ENCODE data around the gene MAP1B.

MAP1B gene

GRCh38 chr5:72156946-72157624 lies 49.8 kb downstream of the MAP1B start:
- TF ChIP-seq, protein P1, sequence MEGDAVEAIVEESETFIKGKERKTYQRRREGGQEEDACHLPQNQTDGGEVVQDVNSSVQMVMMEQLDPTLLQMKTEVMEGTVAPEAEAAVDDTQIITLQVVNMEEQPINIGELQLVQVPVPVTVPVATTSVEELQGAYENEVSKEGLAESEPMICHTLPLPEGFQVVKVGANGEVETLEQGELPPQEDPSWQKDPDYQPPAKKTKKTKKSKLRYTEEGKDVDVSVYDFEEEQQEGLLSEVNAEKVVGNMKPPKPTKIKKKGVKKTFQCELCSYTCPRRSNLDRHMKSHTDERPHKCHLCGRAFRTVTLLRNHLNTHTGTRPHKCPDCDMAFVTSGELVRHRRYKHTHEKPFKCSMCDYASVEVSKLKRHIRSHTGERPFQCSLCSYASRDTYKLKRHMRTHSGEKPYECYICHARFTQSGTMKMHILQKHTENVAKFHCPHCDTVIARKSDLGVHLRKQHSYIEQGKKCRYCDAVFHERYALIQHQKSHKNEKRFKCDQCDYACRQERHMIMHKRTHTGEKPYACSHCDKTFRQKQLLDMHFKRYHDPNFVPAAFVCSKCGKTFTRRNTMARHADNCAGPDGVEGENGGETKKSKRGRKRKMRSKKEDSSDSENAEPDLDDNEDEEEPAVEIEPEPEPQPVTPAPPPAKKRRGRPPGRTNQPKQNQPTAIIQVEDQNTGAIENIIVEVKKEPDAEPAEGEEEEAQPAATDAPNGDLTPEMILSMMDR (IDR thresholded peaks at IDR 0.05; ENCODE audit: low read depth, low read length), result no peak
- Histone ChIP-seq H3K9me3 (no peaks in the 10 kb centered on the region), H3K36me3 (peaks cover 47% of the 10 kb centered on the region), H3K27me3 (no peaks in the 10 kb centered on the region), H3K4me1 (peaks cover 42% of the 10 kb centered on the region), H3K4me3 (ENCODE audit: low read depth, low read length) (no peak overlapping the region)
- DNase-seq, result no peak

DNA sequence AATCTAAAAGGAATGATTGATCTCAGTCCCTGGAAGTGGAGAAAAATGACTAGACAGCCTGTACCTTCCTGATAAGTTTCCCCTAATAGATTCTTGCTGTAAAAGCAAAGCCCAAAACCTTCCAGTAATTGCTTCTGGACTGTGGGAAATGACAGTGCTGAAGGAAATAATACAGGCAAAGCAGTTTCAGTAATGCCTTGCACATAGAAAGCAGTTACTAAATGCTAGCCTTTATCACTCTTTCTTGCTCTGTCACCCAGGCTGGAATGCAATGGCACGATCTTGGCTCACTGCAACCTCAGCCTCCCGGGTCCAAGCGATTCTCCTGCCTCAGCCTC lies 50.3 kb downstream of the MAP1B start:
- no peak overlapping the region for H3K4me3 ChIP-seq (ENCODE audit: low read depth, low read length)
- H3K36me3 ChIP-seq, result peaks cover 47% of the 10 kb centered on the region
- TF ChIP-seq, protein P1 (IDR thresholded peaks at IDR 0.05; ENCODE audit: low read depth, low read length), result no peak
- DNase-seq, result no peak
- no peaks in the 10 kb centered on the region for H3K27me3 ChIP-seq
- no peaks in the 10 kb centered on the region for H3K9me3 ChIP-seq
- H3K4me1 ChIP-seq, result peaks cover 42% of the 10 kb centered on the region

GRCh38 chr5:72159501-72159911 lies 52.2 kb downstream of the MAP1B start:
- Histone ChIP-seq H3K4me1 (peaks cover 40% of the 10 kb centered on the region), H3K9me3 (no peaks in the 10 kb centered on the region), H3K36me3 (peaks cover 37% of the 10 kb centered on the region), H3K27me3 (no peaks in the 10 kb centered on the region), H3K4me3 (ENCODE audit: low read depth, low read length) (no peak overlapping the region)
- DNase-seq, result no peak
- TF ChIP-seq, protein P1 (IDR thresholded peaks at IDR 0.05; ENCODE audit: low read depth, low read length), result no peak

DNA sequence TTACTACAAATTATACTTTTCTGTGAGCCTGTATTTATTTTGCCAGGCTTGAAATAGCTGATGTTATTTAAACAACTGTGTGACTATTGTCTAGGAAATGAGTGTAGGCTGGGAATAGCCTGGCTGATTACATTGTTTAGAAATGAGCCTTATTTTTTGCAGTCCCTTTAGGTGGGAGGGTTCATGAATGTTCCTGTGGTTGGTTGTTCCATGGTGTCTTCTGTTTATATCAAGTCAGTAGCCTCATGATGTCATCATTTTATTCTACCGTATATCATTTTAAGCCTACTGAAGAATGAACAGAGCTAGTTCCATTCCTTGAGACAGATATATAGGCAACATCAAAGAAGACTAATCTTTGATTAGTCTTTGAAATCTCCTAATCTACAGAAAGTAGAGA lies 53.1 kb downstream of the MAP1B start:
- Histone ChIP-seq H3K4me3 (ENCODE audit: low read depth, low read length) (no peak overlapping the region), H3K36me3 (peaks cover 33% of the 10 kb centered on the region), H3K4me1 (peaks cover 44% of the 10 kb centered on the region), H3K27me3 (no peaks in the 10 kb centered on the region), H3K9me3 (no peaks in the 10 kb centered on the region)
- TF ChIP-seq, protein P1 (IDR thresholded peaks at IDR 0.05; ENCODE audit: low read depth, low read length), result no peak
- no peak for DNase-seq

GRCh38 chr5:72160959-72161358 lies 53.7 kb downstream of the MAP1B start:
- TF ChIP-seq, protein P1 (IDR thresholded peaks at IDR 0.05; ENCODE audit: low read depth, low read length), result no peak
- no peak for DNase-seq
- H3K4me1 ChIP-seq, result peaks cover 50% of the 10 kb centered on the region
- no peaks in the 10 kb centered on the region for H3K9me3 ChIP-seq
- no peaks in the 10 kb centered on the region for H3K27me3 ChIP-seq
- H3K36me3 ChIP-seq, result peaks cover 31% of the 10 kb centered on the region
- H3K4me3 ChIP-seq (ENCODE audit: low read depth, low read length), result no peak overlapping the region

- TF ChIP-seq, protein P1 (IDR thresholded peaks at IDR 0.05; ENCODE audit: low read depth, low read length), result no peak
- DNase-seq, result no peak
- Histone ChIP-seq H3K36me3 (peaks cover 24% of the 10 kb centered on the region), H3K4me3 (ENCODE audit: low read depth, low read length) (no peak overlapping the region), H3K27me3 (no peaks in the 10 kb centered on the region), H3K4me1 (peaks cover 53% of the 10 kb centered on the region), H3K9me3 (no peaks in the 10 kb centered on the region)
These were observed 54.7 kb downstream of the MAP1B start for GRCh38 chr5:72161951-72162350.
